Skeletal muscle satellite cell (primary cell): ENCODE data around the gene IGFBP5.
A peak's percentile ranks its signal among the peaks of the same experiment; 100 is the strongest.

Experiments used
- H3K27me3 ChIP-seq: 2 replicates; pipeline ENCODE4 v1.7.0; 2013; ENCODE audit warnings: low read length; ENCODE audit not compliant: control insufficient read depth, insufficient read depth
- H3K36me3 ChIP-seq: 2 replicates; pipeline ENCODE4 v1.7.0; 2013; ENCODE audit warnings: mild to moderate bottlenecking, control low read depth, low read length; ENCODE audit not compliant: insufficient read depth
- H3K4me1 ChIP-seq: 2 replicates; pipeline ENCODE4 v1.7.0; 2013; ENCODE audit warnings: low read length; ENCODE audit not compliant: control insufficient read depth, insufficient read depth
- H3K4me2 ChIP-seq: 2 replicates; pipeline ENCODE4 v1.7.0; 2013; ENCODE audit warnings: mild to moderate bottlenecking, low read length
- H3K4me3 ChIP-seq: 2 replicates; pipeline ENCODE4 v1.7.0; 2013; ENCODE audit warnings: low read length
- H3K9ac ChIP-seq: 2 replicates; pipeline ENCODE4 v1.7.0; 2013; ENCODE audit warnings: mild to moderate bottlenecking, low read depth, low read length, moderate library complexity
- H3K9me3 ChIP-seq: replicated peaks from 2 replicates; pipeline ENCODE4 v1.7.0; 2013; ENCODE audit warnings: mild to moderate bottlenecking, control low read depth, low read length

Gene IGFBP5

GRCh38 chr2:216635701-216636550 lies 59.4 kb downstream of the IGFBP5 start:
- Histone ChIP-seq H3K4me1 (peaks cover 34% of the 10 kb centered on the region), H3K9ac (peak overlapping the region; percentile 79), H3K4me2 (peak overlapping the region; percentile 89), H3K36me3 (peaks cover 10% of the 10 kb centered on the region), H3K4me3 (peak overlapping the region; percentile 81), H3K27me3 (peaks cover 22% of the 10 kb centered on the region), H3K9me3 (no peaks in the 10 kb centered on the region)

- Histone ChIP-seq H3K36me3 (peaks cover 4% of the 10 kb centered on the region), H3K27me3 (peaks cover 25% of the 10 kb centered on the region), H3K4me3 (peak overlapping the region; percentile 81), H3K9me3 (no peaks in the 10 kb centered on the region), H3K9ac (peak overlapping the region; percentile 79), H3K4me2 (peak overlapping the region; percentile 89), H3K4me1 (peaks cover 34% of the 10 kb centered on the region)
Measured at GRCh38 chr2:216635171-216635570, 60.2 kb downstream of the IGFBP5 start.

- no peaks in the 10 kb centered on the region for H3K9me3 ChIP-seq
- H3K4me3 ChIP-seq: peak overlapping the region; percentile 81
- H3K27me3 ChIP-seq: peaks cover 29% of the 10 kb centered on the region
- H3K4me1 ChIP-seq: peaks cover 34% of the 10 kb centered on the region
- peaks cover 4% of the 10 kb centered on the region for H3K36me3 ChIP-seq
- H3K9ac ChIP-seq: peak overlapping the region; percentile 79
- H3K4me2 ChIP-seq: peak overlapping the region; percentile 89
Measured at GRCh38 chr2:216634370-216635148, 60.8 kb downstream of the IGFBP5 start.

GRCh38 chr2:216633616-216634369 lies 61.6 kb downstream of the IGFBP5 start:
- peak overlapping the region; percentile 89 for H3K4me2 ChIP-seq
- H3K4me1 ChIP-seq: peaks cover 34% of the 10 kb centered on the region
- H3K9ac ChIP-seq: peak overlapping the region; percentile 79
- no peaks in the 10 kb centered on the region for H3K9me3 ChIP-seq
- peak overlapping the region; percentile 81 for H3K4me3 ChIP-seq
- H3K27me3 ChIP-seq: peaks cover 29% of the 10 kb centered on the region
- H3K36me3 ChIP-seq: no peaks in the 10 kb centered on the region

- peak within 1 kb of the TSS; percentile 79 for H3K9ac ChIP-seq
- H3K9me3 ChIP-seq: no peaks in the 10 kb centered on the region
- H3K4me1 ChIP-seq: peaks cover 34% of the 10 kb centered on the region
- peak within 1 kb of the TSS; percentile 89 for H3K4me2 ChIP-seq
- H3K4me3 ChIP-seq: peak within 1 kb of the TSS; percentile 81
- H3K27me3 ChIP-seq: peaks cover 29% of the 10 kb centered on the region
- no peaks in the 10 kb centered on the region for H3K36me3 ChIP-seq
Measured at GRCh38 chr2:216632952-216633615, 62.3 kb downstream of the IGFBP5 start, which contains the start of gene IGFBP2. Gene IGFBP2 (plus strand): TSS chr2:216633420. CDS start chr2:216633524, 104 bp downstream.

GRCh38 chr2:216632346-216632951 lies 62.9 kb downstream of the IGFBP5 start:
- Histone ChIP-seq H3K36me3 (no peaks in the 10 kb centered on the region), H3K4me3 (peak overlapping the region; percentile 81), H3K27me3 (peaks cover 30% of the 10 kb centered on the region)

GRCh38 chr2:216629784-216630183 lies 65.6 kb downstream of the IGFBP5 start:
- H3K4me1 ChIP-seq: peaks cover 11% of the 10 kb centered on the region
- H3K27me3 ChIP-seq: peaks cover 37% of the 10 kb centered on the region
- H3K36me3 ChIP-seq: no peaks in the 10 kb centered on the region
- no peak overlapping the region for H3K4me2 ChIP-seq
- H3K9ac ChIP-seq: no peak overlapping the region
- H3K9me3 ChIP-seq: no peaks in the 10 kb centered on the region
- no peak overlapping the region for H3K4me3 ChIP-seq

More at GRCh38 chr2:216632346-216632951, 62.9 kb downstream of the IGFBP5 start:
- Histone ChIP-seq H3K9me3 (no peaks in the 10 kb centered on the region), H3K4me1 (peaks cover 32% of the 10 kb centered on the region), H3K9ac (peak overlapping the region; percentile 32), H3K4me2 (peak overlapping the region; percentile 89)

- H3K27me3 ChIP-seq: peaks cover 23% of the 10 kb centered on the region
- H3K4me3 ChIP-seq: no peak overlapping the region
- no peaks in the 10 kb centered on the region for H3K36me3 ChIP-seq
- H3K9me3 ChIP-seq: no peaks in the 10 kb centered on the region
- no peaks in the 10 kb centered on the region for H3K4me1 ChIP-seq
- H3K9ac ChIP-seq: no peak overlapping the region
- no peak overlapping the region for H3K4me2 ChIP-seq
Measured at GRCh38 chr2:216626875-216627245, 68.5 kb downstream of the IGFBP5 start.

- H3K4me1 ChIP-seq: no peaks in the 10 kb centered on the region
- H3K36me3 ChIP-seq: no peaks in the 10 kb centered on the region
- no peak overlapping the region for H3K9ac ChIP-seq
- H3K4me2 ChIP-seq: no peak overlapping the region
- H3K27me3 ChIP-seq: peaks cover 23% of the 10 kb centered on the region
- no peaks in the 10 kb centered on the region for H3K9me3 ChIP-seq
- H3K4me3 ChIP-seq: no peak overlapping the region
Measured at GRCh38 chr2:216626168-216626874, 69.0 kb downstream of the IGFBP5 start.

- Histone ChIP-seq H3K36me3 (no peaks in the 10 kb centered on the region), H3K9me3 (no peaks in the 10 kb centered on the region), H3K4me1 (no peaks in the 10 kb centered on the region), H3K4me3 (no peak overlapping the region), H3K4me2 (no peak overlapping the region), H3K27me3 (peaks cover 16% of the 10 kb centered on the region), H3K9ac (no peak overlapping the region)
Measured at GRCh38 chr2:216624251-216624650, 71.1 kb downstream of the IGFBP5 start.
